HL-60/S4 treated with phorbol 12-myristate 13-acetate at 8.2 ng/mL for 4 days and 3 days (cell line): Measurements from ENCODE around the gene DLG5.

Experiments
- in situ Hi-C: fragments of 300-500 bp; cut with MboI; formaldehyde crosslinking; loops from 2 replicates; pipeline ENCODE4 v1.15.0; 2022; ENCODE audit warnings: low sequenced_read_pairs

Gene DLG5

GRCh38 chr10:77915319-77916105, 11.0 kb downstream of the DLG5 start:
- in situ Hi-C loops, result no loop called here

- in situ Hi-C loops, result no loop called here
Observed at GRCh38 chr10:77913090-77913489, 13.5 kb downstream of the DLG5 start.

- in situ Hi-C loops, result no loop called here
Observed at GRCh38 chr10:77912576-77912975, 14.0 kb downstream of the DLG5 start.

GRCh38 chr10:77911535-77912123, 14.9 kb downstream of the DLG5 start:
- in situ Hi-C loops, result no loop called here

GRCh38 chr10:77910524-77911145, 15.9 kb downstream of the DLG5 start:
- in situ Hi-C loops, result no loop called here

GRCh38 chr10:77909749-77910375, 16.7 kb downstream of the DLG5 start:
- in situ Hi-C loops, result no loop called here

- in situ Hi-C loops, result no loop called here
Observed at GRCh38 chr10:77909021-77909748, 17.4 kb downstream of the DLG5 start.

GRCh38 chr10:77907900-77908717, 18.4 kb downstream of the DLG5 start:
- in situ Hi-C loops, result no loop called here

GRCh38 chr10:77907462-77907861, 19.1 kb downstream of the DLG5 start:
- in situ Hi-C loops, result no loop called here

GRCh38 chr10:77906951-77907421, 19.6 kb downstream of the DLG5 start:
- in situ Hi-C loops, result no loop called here

GRCh38 chr10:77905781-77906180, 20.8 kb downstream of the DLG5 start:
- in situ Hi-C loops, result no loop called here

GRCh38 chr10:77905086-77905748, 21.3 kb downstream of the DLG5 start:
- in situ Hi-C loops, result no loop called here

- in situ Hi-C loops, result no loop called here
Observed at GRCh38 chr10:77904100-77904840, 22.3 kb downstream of the DLG5 start.

- in situ Hi-C loops, result no loop called here
Observed at GRCh38 chr10:77902159-77902558, 24.4 kb downstream of the DLG5 start.

- in situ Hi-C loops, result no loop called here
Observed at GRCh38 chr10:77901743-77902142, 24.8 kb downstream of the DLG5 start.

GRCh38 chr10:77899690-77900089, 26.9 kb downstream of the DLG5 start:
- in situ Hi-C loops, result no loop called here

GRCh38 chr10:77899080-77899477, 27.5 kb downstream of the DLG5 start:
- in situ Hi-C loops, result no loop called here

GRCh38 chr10:77898323-77899079, 28.1 kb downstream of the DLG5 start:
- in situ Hi-C loops, result no loop called here
